Testis (tissue), 2 donors: Measurements from ENCODE around the gene AMZ1.

ENCODE experiments used
- CTCF ChIP-seq, 3 experiments: fragments of 450-650 bp in 2 of 3; fragments of 200-600 bp in 1 of 3; sonication (generic) in 1 of 3; IDR thresholded peaks; one replicate each; pipeline ENCODE4 v1.5.1; 2016 to 2019; ENCODE audit warnings: antibody characterized with exemption in 3 of 3, mild to moderate bottlenecking in 2 of 3, moderate library complexity in 1 of 3
- POLR2A ChIP-seq: fragments of 450-650 bp; IDR thresholded peaks from one replicate; pipeline ENCODE4 v1.6.1; 2017; ENCODE audit warnings: antibody characterized with exemption, mild to moderate bottlenecking, moderate library complexity

GRCh38 chr7:2717293-2718261 is 29.6 kb downstream of the AMZ1 start:
- TF ChIP-seq CTCF (IDR thresholded peaks at IDR 0.05) (no peak), POLR2A (no peak)
